Pancreas (tissue), 10 donors: ENCODE measurements around the gene ADGRB2. TPM values are rescaled to one million over a fixed set of nuclear protein-coding genes. Genes with fewer than 3 reads are reported as not detected.
A peak's percentile ranks its signal among the peaks of the same experiment; 100 is the strongest.

Experiments
- ATAC-seq, 4 donors: fragments of 200-7000 bp; cut with Tn5 transposase; one replicate each; pipeline versions ENCODE4 v1.8.0 to v1.9.1; 2020; ENCODE audit warnings: mild to moderate bottlenecking in 4 of 4, moderate library complexity in 4 of 4
- DNase-seq, 6 donors: peaks; one replicate each; pipeline ENCODE4 v3.0.0-alpha.2; 2020
- FAIRE-seq: peaks from 2 replicates; lab custom pipeline; 2012; peaks lifted over from hg19 to GRCh38; lab: Jason Lieb, UNC
- H3K27ac ChIP-seq, 4 donors: fragments of 200-600 bp; sonication (generic); 1 replicate in 3 of 4; 2 replicates in 1 of 4; pipeline versions ENCODE4 v1.5.0 to v1.8.0; 2020
- H3K27me3 ChIP-seq, 4 donors: fragments of 200-600 bp; one replicate each; pipeline ENCODE4 v1.8.0; 2021
- H3K36me3 ChIP-seq, 3 donors: fragments of 200-600 bp; sonication (generic) in 1 of 3; one replicate each; pipeline versions ENCODE4 v1.5.0 to v1.8.0; 2020 to 2021
- H3K4me1 ChIP-seq, 3 donors: fragments of 200-600 bp; one replicate each; pipeline ENCODE4 v1.8.0; 2021
- H3K4me3 ChIP-seq, 4 donors: fragments of 200-600 bp; sonication (generic) in 2 of 4; one replicate each; pipeline versions ENCODE4 v1.5.0 to v1.8.0; 2020 to 2021
- H3K9me3 ChIP-seq, 4 donors: fragments of 200-600 bp; one replicate each; pipeline ENCODE4 v1.8.0; 2021
- WGBS, 2 donors: extraction: QIAGEN DNeasy Blood & Tissue Kit; methylation state at CpG; one replicate each; pipeline ENCODE4 v1.1.7; 2013; 5-methylcytosine and 5-hydroxymethylcytosine counted together
- intact Hi-C, 3 donors: fragments of 100-400 bp; cut with DNase I; formaldehyde crosslinking; loops; one replicate each; pipeline versions ENCODE4 v1.11.1 to v1.14.2; 2022
- polyA plus RNA-seq, 2 donors: library from polyadenylated mRNA; stranded (reverse); fragments of 200-250 nt; gene quantifications; one replicate each; pipeline ENCODE4 v1.2.3, GENCODE V29; 2013
- total RNA-seq, 6 donors: library from RNA; stranded (reverse); fragmentation: NEBNext Ultra II Directional in 4 of 6; extraction: Animal tissue kit (Norgen Biotek cat#: 25700) in 4 of 6; gene quantifications; one replicate each; pipeline versions ENCODE4 v1.2.1 to v1.2.4, GENCODE V29; 2021 to 2023
- TF ChIP-seq, protein P1 (sequence below), 4 donors: fragments of 200-600 bp; sonication (generic) in 3 of 4; IDR thresholded peaks; one replicate each; pipeline versions ENCODE4 v1.5.0 to v1.8.0; 2021; ENCODE audit warnings: antibody characterized with exemption in 4 of 4
- donor health status: healthy with polysubstance abuse.
- donor health status: DM: no; HTN: no; CAD: no; lungs with moderate emphysema.
- donor health status: DM: no; HTN: no; CAD: no.
- donor health status: control.
- donor health status: control.
- donor health status: Bipolar disorder and iron deficiency.
- donor health status: DM: yes; HTN: yes; CAD: no.
- donor health status: DM: no; HTN: no; CAD: no.
- donor health status: DM: no; HTN: no; CAD: no.
- donor health status: DM: yes; HTN: yes; CAD: no.

The ADGRB2 gene
- total and polyA plus RNA-seq, 8 donors, result 0.12 to 1.3 (median 0.43) TPM

- no peaks in the 10 kb centered on the region for H3K27me3 ChIP-seq
- no peaks in the 10 kb centered on the region for H3K36me3 ChIP-seq
- ATAC-seq, result peak; percentile 75 to 82 (median 78)
- intact Hi-C loops, result no loop called here
- TF ChIP-seq, protein P1, sequence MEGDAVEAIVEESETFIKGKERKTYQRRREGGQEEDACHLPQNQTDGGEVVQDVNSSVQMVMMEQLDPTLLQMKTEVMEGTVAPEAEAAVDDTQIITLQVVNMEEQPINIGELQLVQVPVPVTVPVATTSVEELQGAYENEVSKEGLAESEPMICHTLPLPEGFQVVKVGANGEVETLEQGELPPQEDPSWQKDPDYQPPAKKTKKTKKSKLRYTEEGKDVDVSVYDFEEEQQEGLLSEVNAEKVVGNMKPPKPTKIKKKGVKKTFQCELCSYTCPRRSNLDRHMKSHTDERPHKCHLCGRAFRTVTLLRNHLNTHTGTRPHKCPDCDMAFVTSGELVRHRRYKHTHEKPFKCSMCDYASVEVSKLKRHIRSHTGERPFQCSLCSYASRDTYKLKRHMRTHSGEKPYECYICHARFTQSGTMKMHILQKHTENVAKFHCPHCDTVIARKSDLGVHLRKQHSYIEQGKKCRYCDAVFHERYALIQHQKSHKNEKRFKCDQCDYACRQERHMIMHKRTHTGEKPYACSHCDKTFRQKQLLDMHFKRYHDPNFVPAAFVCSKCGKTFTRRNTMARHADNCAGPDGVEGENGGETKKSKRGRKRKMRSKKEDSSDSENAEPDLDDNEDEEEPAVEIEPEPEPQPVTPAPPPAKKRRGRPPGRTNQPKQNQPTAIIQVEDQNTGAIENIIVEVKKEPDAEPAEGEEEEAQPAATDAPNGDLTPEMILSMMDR (IDR thresholded peaks at IDR 0.05), result no peak
- no peak for FAIRE-seq
- peak overlapping the region in 2 of 4 donors; percentile 27 to 34 for H3K4me3 ChIP-seq
- peaks cover 8 to 23% (median 9%) of the 10 kb centered on the region in 3 donors for H3K4me1 ChIP-seq
- peak overlapping the region in 2 of 4 donors; percentile 8 to 22 for H3K27ac ChIP-seq
- WGBS, 2 donors, result 7% methylated on average over 17 to 19 of the region's 19 CpGs
- H3K9me3 ChIP-seq, result no peaks in the 10 kb centered on the region
- DNase-seq, result peak in 3 of 6 donors; percentile 36 to 71 (median 66)
Observed at GRCh38 chr1:31704271-31705079, 59.7 kb downstream of the ADGRB2 start.

- TF ChIP-seq, protein P1 (IDR thresholded peaks at IDR 0.05), result no peak
- intact Hi-C loops, result no loop called here
- Histone ChIP-seq H3K9me3 (no peaks in the 10 kb centered on the region), H3K27me3 (no peaks in the 10 kb centered on the region), H3K36me3 (no peaks in the 10 kb centered on the region), H3K27ac (peak within 1 kb of the TSS in 2 of 4 donors; percentile 8 to 22), H3K4me3 (peak within 1 kb of the TSS in 2 of 4 donors; percentile 27 to 34), H3K4me1 (peaks cover 8 to 23% (median 9%) of the 10 kb centered on the region in 3 donors)
- peak in 4 of 6 donors; percentile 36 to 70 (median 55) for DNase-seq
- ATAC-seq, result peak; percentile 51 to 59 (median 54)
- 29 to 31% methylated on average over 40 of the region's 40 CpGs for WGBS, 2 donors
- FAIRE-seq, result no peak
Observed at GRCh38 chr1:31703431-31704270, 60.5 kb downstream of the ADGRB2 start, which contains the start of gene COL16A1. TSS of gene COL16A1 (minus strand) at chr1:31704017. CDS start at chr1:31702193, 1,824 bp downstream.

GRCh38 chr1:31702836-31703404, 61.2 kb downstream of the ADGRB2 start:
- H3K4me3 ChIP-seq, result peak overlapping the region in 1 of 4 donors; percentile 34
- ATAC-seq (no peak), DNase-seq (no peak), FAIRE-seq (no peak)
- H3K9me3 ChIP-seq, result no peaks in the 10 kb centered on the region
- TF ChIP-seq, protein P1 (IDR thresholded peaks at IDR 0.05), result no peak
- H3K27ac ChIP-seq, result no peak overlapping the region
- H3K36me3 ChIP-seq, result no peaks in the 10 kb centered on the region
- no peaks in the 10 kb centered on the region for H3K27me3 ChIP-seq
- 81 to 86% methylated on average over 8 of the region's 8 CpGs for WGBS, 2 donors
- H3K4me1 ChIP-seq, result peaks cover 8 to 23% (median 9%) of the 10 kb centered on the region in 3 donors
- intact Hi-C loops, result no loop called here

DNA sequence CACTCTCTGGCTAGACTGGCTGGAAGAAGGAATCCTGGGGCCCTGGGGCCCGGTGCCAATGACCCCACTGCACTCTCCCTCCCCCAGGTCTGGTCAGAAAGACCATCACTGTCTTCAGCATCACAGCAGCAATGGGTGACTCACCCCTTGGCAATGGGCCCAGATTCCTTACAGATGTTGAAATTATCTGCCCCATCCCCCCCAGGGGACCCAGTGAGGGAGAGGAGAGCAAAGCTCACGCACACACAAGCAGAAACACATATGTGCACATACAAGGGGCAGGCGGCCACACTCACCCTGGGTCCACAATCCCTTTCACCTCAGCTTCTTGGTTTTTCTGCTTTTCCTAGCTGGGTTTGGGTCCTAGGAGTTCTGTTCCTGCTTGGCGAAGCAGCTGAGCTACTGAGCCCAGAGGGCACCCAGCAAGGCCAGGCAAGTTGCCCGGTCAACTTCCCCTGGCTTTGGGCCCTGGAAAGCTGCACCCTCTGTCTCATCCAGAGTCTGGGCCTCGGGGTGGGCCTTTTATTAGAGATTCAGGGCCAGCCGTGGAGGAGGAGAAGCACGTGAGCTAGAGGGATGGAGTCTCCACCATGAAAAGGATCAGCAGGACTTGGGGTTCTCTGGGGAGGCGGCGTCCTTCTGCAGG, 62.9 kb downstream of the ADGRB2 start:
- no peak overlapping the region for H3K4me3 ChIP-seq
- FAIRE-seq, result no peak

More for the DNA sequence above, 62.9 kb downstream of the ADGRB2 start:
- ATAC-seq, result peak in 3 of 4 donors; percentile 14 to 30 (median 24)
- Histone ChIP-seq H3K27ac (peak overlapping the region in 2 of 4 donors; percentile 46 to 52), H3K27me3 (no peaks in the 10 kb centered on the region), H3K36me3 (no peaks in the 10 kb centered on the region), H3K4me1 (peaks cover 8 to 23% (median 9%) of the 10 kb centered on the region in 3 donors), H3K9me3 (no peaks in the 10 kb centered on the region)
- 62 to 66% methylated on average over 10 of the region's 10 CpGs for WGBS, 2 donors
- peak in 5 of 6 donors; percentile 61 to 74 (median 66) for DNase-seq
- TF ChIP-seq, protein P1 (IDR thresholded peaks at IDR 0.05), result no peak
- intact Hi-C loops, result no loop called here
